22Rv1 (cell line): Measurements from ENCODE around the gene AP1S2.

Source experiments
- ZFX ChIP-seq: fragments of 450-650 bp; IDR thresholded peaks from 2 replicates; pipeline ENCODE4 v1.6.1; 2017; ENCODE audit warnings: antibody characterized with exemption, borderline replicate concordance
- TF ChIP-seq, protein P1 (sequence below): fragments of 450-650 bp; IDR thresholded peaks from 2 replicates; pipeline ENCODE4 v1.5.1; 2017; ENCODE audit warnings: mild to moderate bottlenecking

GRCh38 chrX:15883540-15883863 lies 28.9 kb upstream of the AP1S2 start:
- TF ChIP-seq, protein P1, sequence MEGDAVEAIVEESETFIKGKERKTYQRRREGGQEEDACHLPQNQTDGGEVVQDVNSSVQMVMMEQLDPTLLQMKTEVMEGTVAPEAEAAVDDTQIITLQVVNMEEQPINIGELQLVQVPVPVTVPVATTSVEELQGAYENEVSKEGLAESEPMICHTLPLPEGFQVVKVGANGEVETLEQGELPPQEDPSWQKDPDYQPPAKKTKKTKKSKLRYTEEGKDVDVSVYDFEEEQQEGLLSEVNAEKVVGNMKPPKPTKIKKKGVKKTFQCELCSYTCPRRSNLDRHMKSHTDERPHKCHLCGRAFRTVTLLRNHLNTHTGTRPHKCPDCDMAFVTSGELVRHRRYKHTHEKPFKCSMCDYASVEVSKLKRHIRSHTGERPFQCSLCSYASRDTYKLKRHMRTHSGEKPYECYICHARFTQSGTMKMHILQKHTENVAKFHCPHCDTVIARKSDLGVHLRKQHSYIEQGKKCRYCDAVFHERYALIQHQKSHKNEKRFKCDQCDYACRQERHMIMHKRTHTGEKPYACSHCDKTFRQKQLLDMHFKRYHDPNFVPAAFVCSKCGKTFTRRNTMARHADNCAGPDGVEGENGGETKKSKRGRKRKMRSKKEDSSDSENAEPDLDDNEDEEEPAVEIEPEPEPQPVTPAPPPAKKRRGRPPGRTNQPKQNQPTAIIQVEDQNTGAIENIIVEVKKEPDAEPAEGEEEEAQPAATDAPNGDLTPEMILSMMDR: no peak
- no peak for TF ChIP-seq ZFX
